ENCODE data around the gene DGKQ. TPM values are rescaled to one million over a fixed set of nuclear protein-coding genes. Genes with fewer than 3 reads are reported as not detected.

DGKQ gene
- total and polyA plus RNA-seq, 2 of the 13 experiments (the other 11 are each of a cell fraction or from before 2014, with no cell fraction given), result 4.5 to 7.2 TPM

DNA sequence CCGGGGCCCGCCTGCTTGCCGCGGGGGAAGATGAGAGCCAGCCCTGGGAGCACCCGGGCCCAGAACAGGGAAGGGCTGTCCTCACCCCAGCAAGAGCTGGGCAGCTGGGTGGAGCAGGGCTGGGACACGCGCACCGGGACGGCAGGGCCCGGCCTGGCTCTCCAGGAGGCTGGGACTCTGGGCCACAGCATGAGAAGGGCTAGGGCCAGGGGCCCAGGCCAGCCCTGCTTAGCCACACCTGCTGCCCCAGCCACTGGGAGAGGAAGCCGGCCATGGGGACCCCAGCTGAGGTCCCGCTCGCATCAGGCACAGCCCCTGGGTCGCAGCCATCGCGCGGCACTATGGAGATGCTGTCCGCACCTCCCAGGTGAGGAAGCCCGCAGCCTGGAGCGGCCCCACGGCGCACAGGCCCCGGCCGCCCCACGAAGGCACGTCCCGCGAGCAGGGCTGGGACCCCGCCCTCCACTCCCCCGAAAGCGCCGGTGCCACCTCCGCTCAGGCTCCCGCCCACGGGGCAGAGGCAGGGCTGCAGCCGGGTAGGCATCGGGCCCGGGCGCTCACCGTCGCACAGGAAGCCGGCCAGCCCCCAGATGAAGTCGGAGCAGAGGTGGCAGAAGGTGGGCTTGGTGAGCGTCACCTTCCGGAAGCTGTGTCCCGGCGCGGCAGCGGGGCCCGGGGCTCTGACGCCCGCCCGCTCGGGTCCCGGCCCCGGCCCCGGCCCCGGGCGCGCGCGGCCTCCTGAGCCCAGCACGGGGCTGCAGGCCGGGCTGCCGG is 531 bp downstream of the DGKQ start (continued):
- TF ChIP-seq SALL1 (CRISPR knock-in tag; IDR thresholded peaks at IDR 0.05) (peak; percentile 11; the same call in 1 of the 2 replicates), MBNL3 (CRISPR knock-in tag; conservative IDR thresholded peaks at IDR 0.05) (no peak), NFIB (CRISPR knock-in tag; IDR thresholded peaks at IDR 0.05; ENCODE audit: borderline replicate concordance) (0 out of 2 replicates have a peak, but pooled peaks have one; percentile 25), ZNF724P (CRISPR knock-in tag; IDR thresholded peaks at IDR 0.05; ENCODE audit: borderline replicate concordance) (no peak), TP53 (CRISPR knock-in tag; conservative IDR thresholded peaks at IDR 0.05) (no peak), ZNF891 (CRISPR knock-in tag; IDR thresholded peaks at IDR 0.05) (0 out of 2 replicates have a peak, but pooled peaks have one; percentile 28), JUNB (CRISPR knock-in tag; IDR thresholded peaks at IDR 0.05; ENCODE audit: borderline replicate concordance) (no peak), PLRG1 (conservative IDR thresholded peaks at IDR 0.05) (no peak), GABPB1 (CRISPR knock-in tag; IDR thresholded peaks at IDR 0.05) (peak; percentile 54; the same call in 1 of the 2 replicates)
- TF ChIP-seq, protein P1, sequence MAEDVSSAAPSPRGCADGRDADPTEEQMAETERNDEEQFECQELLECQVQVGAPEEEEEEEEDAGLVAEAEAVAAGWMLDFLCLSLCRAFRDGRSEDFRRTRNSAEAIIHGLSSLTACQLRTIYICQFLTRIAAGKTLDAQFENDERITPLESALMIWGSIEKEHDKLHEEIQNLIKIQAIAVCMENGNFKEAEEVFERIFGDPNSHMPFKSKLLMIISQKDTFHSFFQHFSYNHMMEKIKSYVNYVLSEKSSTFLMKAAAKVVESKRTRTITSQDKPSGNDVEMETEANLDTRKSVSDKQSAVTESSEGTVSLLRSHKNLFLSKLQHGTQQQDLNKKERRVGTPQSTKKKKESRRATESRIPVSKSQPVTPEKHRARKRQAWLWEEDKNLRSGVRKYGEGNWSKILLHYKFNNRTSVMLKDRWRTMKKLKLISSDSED (CRISPR knock-in tag; IDR thresholded peaks at IDR 0.05), result no peak
- TF ChIP-seq, protein P2, sequence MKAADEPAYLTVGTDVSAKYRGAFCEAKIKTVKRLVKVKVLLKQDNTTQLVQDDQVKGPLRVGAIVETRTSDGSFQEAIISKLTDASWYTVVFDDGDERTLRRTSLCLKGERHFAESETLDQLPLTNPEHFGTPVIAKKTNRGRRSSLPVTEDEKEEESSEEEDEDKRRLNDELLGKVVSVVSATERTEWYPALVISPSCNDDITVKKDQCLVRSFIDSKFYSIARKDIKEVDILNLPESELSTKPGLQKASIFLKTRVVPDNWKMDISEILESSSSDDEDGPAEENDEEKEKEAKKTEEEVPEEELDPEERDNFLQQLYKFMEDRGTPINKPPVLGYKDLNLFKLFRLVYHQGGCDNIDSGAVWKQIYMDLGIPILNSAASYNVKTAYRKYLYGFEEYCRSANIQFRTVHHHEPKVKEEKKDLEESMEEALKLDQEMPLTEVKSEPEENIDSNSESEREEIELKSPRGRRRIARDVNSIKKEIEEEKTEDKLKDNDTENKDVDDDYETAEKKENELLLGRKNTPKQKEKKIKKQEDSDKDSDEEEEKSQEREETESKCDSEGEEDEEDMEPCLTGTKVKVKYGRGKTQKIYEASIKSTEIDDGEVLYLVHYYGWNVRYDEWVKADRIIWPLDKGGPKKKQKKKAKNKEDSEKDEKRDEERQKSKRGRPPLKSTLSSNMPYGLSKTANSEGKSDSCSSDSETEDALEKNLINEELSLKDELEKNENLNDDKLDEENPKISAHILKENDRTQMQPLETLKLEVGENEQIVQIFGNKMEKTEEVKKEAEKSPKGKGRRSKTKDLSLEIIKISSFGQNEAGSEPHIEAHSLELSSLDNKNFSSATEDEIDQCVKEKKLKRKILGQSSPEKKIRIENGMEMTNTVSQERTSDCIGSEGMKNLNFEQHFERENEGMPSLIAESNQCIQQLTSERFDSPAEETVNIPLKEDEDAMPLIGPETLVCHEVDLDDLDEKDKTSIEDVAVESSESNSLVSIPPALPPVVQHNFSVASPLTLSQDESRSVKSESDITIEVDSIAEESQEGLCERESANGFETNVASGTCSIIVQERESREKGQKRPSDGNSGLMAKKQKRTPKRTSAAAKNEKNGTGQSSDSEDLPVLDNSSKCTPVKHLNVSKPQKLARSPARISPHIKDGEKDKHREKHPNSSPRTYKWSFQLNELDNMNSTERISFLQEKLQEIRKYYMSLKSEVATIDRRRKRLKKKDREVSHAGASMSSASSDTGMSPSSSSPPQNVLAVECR (CRISPR knock-in tag; IDR thresholded peaks at IDR 0.05; ENCODE audit: borderline replicate concordance), result peak; percentile 49; the same call in 1 of the 2 replicates
- TF ChIP-seq, protein P3, sequence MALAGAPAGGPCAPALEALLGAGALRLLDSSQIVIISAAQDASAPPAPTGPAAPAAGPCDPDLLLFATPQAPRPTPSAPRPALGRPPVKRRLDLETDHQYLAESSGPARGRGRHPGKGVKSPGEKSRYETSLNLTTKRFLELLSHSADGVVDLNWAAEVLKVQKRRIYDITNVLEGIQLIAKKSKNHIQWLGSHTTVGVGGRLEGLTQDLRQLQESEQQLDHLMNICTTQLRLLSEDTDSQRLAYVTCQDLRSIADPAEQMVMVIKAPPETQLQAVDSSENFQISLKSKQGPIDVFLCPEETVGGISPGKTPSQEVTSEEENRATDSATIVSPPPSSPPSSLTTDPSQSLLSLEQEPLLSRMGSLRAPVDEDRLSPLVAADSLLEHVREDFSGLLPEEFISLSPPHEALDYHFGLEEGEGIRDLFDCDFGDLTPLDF (CRISPR knock-in tag; IDR thresholded peaks at IDR 0.05), result no peak
- TF ChIP-seq, protein P4, sequence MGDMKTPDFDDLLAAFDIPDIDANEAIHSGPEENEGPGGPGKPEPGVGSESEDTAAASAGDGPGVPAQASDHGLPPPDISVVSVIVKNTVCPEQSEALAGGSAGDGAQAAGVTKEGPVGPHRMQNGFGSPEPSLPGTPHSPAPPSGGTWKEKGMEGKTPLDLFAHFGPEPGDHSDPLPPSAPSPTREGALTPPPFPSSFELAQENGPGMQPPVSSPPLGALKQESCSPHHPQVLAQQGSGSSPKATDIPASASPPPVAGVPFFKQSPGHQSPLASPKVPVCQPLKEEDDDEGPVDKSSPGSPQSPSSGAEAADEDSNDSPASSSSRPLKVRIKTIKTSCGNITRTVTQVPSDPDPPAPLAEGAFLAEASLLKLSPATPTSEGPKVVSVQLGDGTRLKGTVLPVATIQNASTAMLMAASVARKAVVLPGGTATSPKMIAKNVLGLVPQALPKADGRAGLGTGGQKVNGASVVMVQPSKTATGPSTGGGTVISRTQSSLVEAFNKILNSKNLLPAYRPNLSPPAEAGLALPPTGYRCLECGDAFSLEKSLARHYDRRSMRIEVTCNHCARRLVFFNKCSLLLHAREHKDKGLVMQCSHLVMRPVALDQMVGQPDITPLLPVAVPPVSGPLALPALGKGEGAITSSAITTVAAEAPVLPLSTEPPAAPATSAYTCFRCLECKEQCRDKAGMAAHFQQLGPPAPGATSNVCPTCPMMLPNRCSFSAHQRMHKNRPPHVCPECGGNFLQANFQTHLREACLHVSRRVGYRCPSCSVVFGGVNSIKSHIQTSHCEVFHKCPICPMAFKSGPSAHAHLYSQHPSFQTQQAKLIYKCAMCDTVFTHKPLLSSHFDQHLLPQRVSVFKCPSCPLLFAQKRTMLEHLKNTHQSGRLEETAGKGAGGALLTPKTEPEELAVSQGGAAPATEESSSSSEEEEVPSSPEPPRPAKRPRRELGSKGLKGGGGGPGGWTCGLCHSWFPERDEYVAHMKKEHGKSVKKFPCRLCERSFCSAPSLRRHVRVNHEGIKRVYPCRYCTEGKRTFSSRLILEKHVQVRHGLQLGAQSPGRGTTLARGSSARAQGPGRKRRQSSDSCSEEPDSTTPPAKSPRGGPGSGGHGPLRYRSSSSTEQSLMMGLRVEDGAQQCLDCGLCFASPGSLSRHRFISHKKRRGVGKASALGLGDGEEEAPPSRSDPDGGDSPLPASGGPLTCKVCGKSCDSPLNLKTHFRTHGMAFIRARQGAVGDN (CRISPR knock-in tag; IDR thresholded peaks at IDR 0.05), result peak; percentile 75
- TF ChIP-seq, protein P5, sequence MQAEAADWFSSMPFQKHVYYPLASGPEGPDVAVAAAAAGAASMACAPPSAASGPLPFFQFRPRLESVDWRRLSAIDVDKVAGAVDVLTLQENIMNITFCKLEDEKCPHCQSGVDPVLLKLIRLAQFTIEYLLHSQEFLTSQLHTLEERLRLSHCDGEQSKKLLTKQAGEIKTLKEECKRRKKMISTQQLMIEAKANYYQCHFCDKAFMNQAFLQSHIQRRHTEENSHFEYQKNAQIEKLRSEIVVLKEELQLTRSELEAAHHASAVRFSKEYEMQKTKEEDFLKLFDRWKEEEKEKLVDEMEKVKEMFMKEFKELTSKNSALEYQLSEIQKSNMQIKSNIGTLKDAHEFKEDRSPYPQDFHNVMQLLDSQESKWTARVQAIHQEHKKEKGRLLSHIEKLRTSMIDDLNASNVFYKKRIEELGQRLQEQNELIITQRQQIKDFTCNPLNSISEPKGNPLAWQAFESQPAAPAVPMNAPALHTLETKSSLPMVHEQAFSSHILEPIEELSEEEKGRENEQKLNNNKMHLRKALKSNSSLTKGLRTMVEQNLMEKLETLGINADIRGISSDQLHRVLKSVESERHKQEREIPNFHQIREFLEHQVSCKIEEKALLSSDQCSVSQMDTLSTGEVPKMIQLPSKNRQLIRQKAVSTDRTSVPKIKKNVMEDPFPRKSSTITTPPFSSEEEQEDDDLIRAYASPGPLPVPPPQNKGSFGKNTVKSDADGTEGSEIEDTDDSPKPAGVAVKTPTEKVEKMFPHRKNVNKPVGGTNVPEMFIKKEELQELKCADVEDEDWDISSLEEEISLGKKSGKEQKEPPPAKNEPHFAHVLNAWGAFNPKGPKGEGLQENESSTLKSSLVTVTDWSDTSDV (CRISPR knock-in tag; IDR thresholded peaks at IDR 0.05), result no peak; the same call in 1 of the 2 replicates
